Jurkat, Clone E6-1 (cell line): ENCODE data around the gene PSMB7.

Source experiments
- DNase-seq: peaks from one replicate; pipeline ENCODE4 v3.0.0-alpha.2; 2011; ENCODE audit warnings: low read depth, low spot score
- H3K4me3 ChIP-seq: 2 replicates; pipeline ENCODE4 v1.5.1; 2011; ENCODE audit warnings: mild to moderate bottlenecking, low read length, control low read depth, moderate library complexity

PSMB7 gene

DNA sequence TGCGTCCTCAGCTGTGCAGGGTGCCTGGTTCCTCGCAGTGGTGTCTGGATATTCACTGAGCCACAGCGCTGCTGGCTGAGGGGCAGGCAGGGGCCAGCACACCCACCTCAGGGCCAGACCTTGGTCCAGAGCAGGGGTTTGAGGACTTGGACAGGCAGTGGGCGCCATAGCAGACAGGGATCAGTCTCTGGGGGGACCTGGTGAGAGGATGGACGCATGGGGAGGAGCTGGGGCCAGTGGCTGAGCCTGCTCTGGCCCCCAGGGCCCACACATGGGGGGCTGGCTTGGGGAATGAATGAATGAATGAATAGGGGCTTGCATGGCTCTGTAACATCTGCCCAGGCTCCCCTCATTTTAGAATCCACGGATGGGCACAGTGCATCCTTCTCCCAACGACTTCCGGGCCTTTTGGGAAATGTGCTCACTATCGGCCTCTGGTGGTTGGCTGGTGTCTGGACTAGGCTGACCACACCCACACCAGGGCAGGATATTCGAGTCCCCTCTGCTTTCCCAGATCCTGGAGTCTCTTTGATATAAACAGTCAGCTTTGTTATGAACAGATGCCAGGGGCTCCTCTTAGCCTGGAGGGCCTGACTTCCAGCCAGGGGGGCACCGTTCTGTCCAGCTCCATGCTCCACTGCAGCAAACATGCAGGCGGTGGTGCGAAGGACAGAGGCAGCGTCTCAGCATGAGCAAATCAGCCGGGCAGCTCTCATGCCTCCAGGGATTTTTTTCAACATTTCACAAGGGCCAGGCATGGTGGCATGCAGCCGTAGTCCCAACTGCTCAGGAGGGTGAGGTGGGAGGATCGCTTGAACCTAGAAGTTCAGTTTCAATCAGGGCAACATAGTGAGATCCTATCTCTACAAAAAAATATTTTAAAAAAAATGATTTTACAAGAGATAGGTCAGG, 94.9 kb downstream of the PSMB7 start:
- DNase-seq, result peak; percentile 15
- H3K4me3 ChIP-seq, result no peak overlapping the region

DNA sequence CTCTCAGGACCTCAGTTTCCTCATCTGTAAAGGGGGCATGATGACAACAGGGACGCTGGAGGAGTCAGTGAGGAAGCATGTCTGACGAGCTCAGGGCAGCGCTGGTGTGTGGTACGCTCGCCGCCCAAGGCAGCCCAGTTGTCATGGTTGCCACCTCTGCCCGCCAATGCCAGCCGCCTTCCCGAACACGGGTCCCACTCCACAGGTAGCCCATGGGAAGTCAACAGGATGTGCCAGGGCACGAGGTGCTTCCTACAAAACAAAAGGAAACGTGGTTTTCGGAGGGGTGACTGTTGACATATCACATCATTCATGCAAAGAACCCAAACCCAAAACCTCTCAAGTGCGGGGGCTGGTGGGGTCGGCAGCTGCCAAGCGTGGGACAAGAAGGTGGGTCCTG, 99.4 kb downstream of the PSMB7 start:
- H3K4me3 ChIP-seq, result no peak overlapping the region
- no peak for DNase-seq

DNA sequence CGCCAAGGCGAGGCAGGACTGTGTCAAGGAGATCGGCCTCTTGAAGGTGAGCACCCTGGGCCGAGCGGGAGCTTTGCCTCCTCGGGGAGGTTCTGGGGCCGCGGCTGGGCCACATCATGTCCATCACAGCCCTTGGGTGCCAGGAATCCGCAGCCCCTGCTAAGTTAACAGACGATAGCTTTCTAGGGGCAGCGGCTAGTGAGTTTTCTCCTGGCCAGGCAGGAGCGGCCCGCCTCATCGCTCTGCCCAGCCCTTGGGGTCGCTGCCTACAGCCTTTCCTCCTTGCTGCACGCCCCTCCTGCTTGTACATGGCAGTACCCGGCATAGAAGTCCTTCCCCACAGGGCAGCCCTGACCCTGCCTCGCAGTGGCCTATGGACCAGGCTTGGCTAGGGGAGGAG, 101.3 kb downstream of the PSMB7 start:
- DNase-seq, result no peak
- no peak overlapping the region for H3K4me3 ChIP-seq

DNA sequence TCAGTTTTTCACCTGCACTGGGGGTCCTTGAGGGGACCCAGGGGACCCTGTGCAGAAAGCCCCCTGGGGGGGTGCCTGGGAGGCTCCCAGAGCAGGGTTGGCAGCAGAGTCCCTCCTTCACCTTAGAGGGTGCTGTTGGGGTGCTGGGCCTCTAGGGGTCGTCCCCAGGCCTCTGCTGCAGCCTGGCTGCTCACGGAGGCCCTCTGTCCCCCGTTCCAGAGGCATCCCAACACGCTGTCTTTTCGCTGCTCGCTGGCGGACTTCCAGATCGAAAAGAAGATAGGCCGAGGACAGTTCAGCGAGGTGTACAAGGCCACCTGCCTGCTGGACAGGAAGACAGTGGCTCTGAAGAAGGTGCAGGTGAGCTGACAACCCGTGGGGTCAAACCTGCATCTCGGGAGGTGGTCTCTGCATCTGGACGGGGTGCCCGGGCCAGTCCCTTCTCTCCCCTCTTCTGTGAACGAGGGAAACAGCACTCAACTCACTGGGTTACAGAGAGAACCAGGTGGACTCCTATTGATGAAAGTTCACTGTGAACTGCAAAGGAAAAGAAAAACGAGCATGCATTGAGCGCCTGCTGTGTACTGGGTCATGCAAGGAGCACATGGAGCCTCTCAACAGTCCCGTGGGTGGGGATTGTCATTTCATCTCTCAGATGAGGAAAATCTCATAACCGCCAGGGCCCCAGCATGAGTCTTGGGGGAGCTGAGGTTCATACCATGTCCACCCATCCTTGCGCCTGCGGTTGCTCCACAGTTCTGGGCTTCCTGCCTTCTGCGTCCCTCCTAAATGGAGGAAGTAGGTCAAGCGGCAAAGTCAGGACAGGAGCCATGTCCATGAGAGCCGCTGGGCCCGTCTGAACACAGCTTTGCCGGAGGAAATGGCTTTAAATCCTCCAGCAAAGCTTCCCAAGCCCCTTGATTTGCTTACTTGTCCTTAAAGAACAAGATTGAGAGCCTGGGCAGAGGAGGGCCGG, 102.7 kb downstream of the PSMB7 start:
- no peak overlapping the region for H3K4me3 ChIP-seq
- DNase-seq, result no peak

DNA sequence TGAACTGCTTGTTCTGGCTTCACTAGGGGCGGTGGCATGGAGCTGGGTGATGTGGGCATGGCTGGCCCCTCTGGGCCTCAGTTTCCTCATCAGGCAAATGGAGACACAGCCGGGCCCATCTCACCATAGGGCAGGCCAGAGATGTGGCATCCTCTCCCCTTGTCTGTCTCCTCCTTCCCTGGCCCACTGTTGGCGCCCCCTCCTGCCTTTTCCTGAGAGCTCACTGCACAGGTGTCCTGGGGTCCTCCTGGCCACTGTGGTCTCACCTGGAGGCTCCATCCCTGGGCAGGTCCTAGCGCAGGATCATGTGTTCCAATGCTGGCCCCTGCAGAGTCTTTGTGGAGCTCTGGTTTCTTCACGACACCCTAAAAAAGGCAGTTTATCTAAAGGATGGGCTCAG, 104.0 kb downstream of the PSMB7 start:
- DNase-seq, result no peak

DNA sequence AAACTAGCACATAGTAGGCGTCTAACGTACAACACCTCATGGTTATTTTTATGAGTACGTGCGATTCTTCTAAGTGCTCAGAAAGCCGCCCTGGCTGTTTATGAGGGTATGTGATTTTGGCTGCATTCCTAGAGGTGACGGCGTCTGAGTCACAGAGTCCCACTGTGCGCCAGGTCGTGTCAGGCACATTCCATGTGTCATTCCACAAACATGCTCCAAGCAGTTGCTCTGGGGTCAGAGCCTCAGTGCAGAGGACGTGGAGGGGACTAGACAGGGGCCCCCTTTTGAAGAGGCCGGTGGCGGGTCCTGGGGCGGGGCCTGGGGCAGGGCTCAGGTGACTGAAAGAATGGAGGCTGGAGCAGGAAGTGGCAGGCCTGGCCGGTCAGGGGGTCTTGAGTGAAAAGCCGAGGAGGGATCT, 105.6 kb downstream of the PSMB7 start:
- DNase-seq, result no peak
- H3K4me3 ChIP-seq, result no peak overlapping the region

More for the DNA sequence above, 104.0 kb downstream of the PSMB7 start:
- H3K4me3 ChIP-seq, result no peak overlapping the region

DNA sequence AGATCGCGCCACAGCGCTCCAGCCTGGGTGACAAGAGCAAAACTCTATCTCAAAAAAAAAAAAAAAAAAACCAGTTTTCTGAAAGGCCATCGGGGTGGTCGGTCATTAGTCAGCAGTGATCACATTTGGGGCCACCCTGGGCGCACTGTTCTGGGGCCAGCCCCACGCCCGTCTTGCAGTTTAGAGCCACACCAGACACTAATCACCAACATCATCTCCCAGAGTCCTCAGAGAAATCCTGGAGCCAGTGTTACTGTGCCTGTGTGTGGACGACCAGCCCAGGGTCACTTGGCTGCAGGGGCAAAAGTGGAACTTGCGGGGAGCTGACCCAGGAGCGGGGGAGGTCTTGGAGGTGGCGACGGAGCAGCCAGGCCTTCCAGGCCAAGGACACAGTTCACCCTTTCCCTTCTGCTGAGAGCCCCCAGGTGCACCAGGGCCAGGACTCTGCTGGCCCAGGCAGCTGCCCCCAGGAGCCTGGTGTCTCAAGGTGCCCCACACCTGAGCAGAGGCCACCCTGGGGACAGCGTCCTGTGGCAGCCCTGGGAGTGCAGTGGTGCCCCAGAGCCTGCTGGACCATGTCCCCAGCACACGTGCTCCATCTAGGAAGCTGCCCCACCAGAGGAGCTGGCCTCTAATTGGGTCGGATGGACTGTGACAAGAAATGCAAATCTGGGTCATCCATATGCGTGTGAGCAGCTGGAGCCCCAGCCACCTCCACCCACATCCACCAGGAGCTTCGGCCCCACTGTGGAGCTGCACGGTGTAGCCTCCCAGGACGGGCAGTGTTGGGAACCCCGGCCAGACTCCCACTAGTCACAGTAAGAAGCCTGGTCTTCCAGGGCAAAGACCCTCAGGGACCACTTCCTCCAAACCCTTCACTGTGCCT, 106.4 kb downstream of the PSMB7 start:
- DNase-seq, result no peak

DNA sequence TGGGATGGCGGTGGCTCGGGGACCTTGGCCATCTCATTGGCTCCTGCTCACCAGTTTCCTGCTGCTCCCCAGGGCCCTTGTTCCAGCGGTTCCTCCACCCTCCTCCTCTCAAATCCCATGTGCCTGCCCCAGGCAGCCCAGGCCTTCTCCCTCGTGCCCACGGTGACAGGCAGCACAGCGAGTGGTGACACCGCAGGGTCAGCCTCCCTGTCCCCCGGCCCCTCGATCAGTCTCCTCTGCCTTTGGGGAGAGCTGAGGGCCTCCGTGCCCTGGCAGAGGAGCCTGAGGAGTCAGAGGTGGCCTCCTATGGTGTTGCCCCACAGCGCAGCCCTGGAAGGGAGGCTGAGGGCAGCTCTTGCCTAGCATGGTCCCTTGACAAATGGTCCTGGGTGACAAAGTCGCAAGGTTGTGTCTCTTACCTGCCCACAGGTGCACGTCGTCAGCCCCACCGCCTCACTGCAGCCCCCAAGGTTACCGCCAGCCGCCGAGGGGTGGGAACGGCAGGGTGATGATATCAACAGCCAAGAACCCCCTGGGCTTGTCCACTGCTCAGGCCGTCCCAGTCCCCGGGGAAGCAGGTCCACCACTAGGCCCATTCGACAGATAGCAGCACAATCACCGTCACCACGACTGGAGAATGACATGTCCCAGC, 107.7 kb downstream of the PSMB7 start:
- no peak for DNase-seq
- no peak overlapping the region for H3K4me3 ChIP-seq

More for the DNA sequence above, 106.4 kb downstream of the PSMB7 start:
- H3K4me3 ChIP-seq, result no peak overlapping the region

DNA sequence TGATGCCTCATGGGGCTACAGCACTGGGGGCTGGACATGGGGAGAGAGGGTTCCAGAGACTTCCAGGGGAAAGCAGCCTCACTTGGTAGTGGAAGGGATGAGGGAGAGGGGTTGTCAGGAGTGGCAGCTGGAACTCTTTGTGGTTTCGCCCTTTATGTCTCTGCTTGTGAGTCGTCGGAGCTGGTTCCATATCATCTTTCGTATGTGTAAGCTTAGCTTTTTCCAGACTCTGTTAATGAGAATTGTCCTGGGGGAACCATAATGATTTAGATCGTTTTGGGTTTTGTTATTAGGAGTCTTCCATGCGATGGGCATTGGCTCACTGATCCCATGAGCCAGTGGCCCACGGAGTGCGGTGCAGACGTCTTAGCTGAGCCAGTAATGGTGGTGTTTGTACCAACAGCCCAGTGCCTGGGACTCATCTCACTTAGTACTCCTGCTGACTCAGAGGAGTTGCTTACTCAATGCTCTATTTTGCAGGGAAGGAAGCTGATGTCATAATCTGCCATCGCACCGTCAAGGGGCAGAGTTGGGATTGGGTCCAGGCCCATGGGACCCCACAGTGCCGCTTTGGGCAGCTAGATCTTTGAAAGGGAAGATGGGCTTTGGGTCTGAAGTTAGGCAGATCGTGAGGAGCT, 109.0 kb downstream of the PSMB7 start:
- H3K4me3 ChIP-seq, result no peak overlapping the region
- no peak for DNase-seq

DNA sequence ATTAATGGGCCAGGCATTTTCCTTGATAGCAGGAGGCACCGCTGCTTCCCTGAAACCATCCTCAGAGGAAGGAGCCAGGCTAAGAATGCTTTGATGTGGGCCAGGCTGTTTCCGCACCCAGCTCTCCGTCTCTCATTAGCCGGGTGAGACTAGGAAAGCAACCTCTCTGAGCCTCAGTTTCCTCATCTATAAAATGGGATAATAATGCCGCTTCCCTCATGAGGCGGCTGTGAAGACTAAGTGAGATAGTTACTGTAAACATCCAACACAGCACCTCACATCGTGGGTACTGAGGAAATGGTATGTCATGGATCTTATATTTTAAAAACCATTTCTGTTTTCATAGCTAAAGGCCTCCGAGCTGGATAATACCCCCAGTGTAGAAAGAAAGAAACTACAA, 111.0 kb downstream of the PSMB7 start:
- H3K4me3 ChIP-seq, result no peak overlapping the region
- DNase-seq, result no peak

DNA sequence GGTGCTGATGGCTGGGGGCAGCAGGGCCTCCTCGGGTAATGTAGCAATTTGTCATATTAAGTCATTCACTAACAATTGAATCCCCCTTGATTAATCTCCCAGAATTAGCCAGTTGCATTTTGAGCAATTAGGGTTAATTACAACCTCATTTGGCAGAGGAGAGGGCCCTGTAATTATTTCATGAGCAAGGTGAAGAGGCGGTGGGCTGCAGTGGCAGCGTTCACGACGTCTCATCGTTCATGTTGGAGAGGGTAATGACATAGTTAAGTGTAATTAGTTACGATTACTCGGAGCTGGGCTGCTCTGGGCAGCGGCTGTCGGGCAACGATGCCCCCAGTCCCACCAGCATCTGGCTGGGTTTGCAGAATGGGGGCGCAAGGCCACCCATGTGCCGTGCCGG, 111.5 kb downstream of the PSMB7 start:
- no peak overlapping the region for H3K4me3 ChIP-seq

More for the DNA sequence above, 111.5 kb downstream of the PSMB7 start:
- no peak for DNase-seq
